Nephron progenitor cell (in vitro differentiated cells): Measurements from ENCODE around the gene SAMM50.

ENCODE experiments used
- DNase-seq: peaks from one replicate; pipeline ENCODE4 v3.0.0; 2021
- H3K27ac Mint-ChIP-seq: 2 replicates; pipeline ENCODE4 v1.8.0; 2021; ENCODE audit warnings: mild to moderate bottlenecking, moderate library complexity, mixed read lengths
- H3K27me3 Mint-ChIP-seq: 2 replicates; pipeline ENCODE4 v1.8.0; 2021; ENCODE audit warnings: mild to moderate bottlenecking, low read depth, mixed read lengths; ENCODE audit not compliant: poor library complexity
- H3K36me3 Mint-ChIP-seq: 2 replicates; pipeline ENCODE4 v1.8.0; 2021; ENCODE audit warnings: low read depth, mixed read lengths
- H3K4me1 Mint-ChIP-seq: 2 replicates; pipeline ENCODE4 v1.8.0; 2021; ENCODE audit warnings: mixed read lengths
- H3K4me3 Mint-ChIP-seq: 2 replicates; pipeline ENCODE4 v1.8.0; 2021; ENCODE audit warnings: mild to moderate bottlenecking, moderate library complexity, mixed read lengths
- H3K9me3 Mint-ChIP-seq: 2 replicates; pipeline ENCODE4 v1.8.0; 2021; ENCODE audit warnings: mild to moderate bottlenecking, moderate library complexity, mixed read lengths
- TF ChIP-seq, protein P1 (sequence below): fragments of 200-600 bp; sonication (generic); IDR thresholded peaks from 2 replicates; pipeline ENCODE4 v1.5.0; 2021; ENCODE audit warnings: antibody characterized with exemption

SAMM50 gene

DNA sequence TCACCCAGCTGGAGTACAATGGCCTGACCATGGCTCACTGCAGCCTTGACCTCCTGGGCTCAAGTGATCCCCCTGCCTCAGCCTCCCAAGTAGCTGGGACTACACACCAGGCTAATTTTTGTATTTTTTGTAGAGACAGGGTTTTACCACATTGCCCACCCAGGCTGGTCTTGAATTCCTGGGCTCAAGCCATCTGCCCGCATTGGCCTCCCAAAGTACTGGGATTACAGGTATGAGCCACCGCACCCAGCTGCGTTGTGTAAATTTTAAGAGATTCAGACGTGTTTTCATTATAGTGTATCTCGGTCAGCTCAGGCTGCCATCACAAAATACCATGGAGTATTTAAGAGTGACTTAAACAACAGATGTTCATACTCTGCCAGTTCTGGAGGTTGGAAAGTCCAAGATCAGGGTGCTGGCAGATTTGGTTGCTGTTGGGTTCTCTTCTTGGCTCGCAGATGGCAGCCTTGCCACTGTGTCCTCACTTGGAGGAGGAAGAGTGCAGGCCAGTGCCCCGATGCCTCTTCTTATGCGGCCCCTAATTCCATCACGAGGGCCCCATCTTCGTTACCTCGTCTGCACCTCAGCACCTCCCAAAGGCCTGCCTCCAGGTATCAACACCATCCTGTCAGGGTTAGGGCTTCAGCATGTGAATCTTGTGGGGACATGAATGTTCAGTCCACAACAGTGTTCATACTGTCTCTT, 36.2 kb downstream of the SAMM50 start:
- no peaks in the 10 kb centered on the region for H3K27me3 Mint-ChIP-seq
- peaks cover 71% of the 10 kb centered on the region for H3K36me3 Mint-ChIP-seq
- H3K4me3 Mint-ChIP-seq: no peak overlapping the region
- no peaks in the 10 kb centered on the region for H3K9me3 Mint-ChIP-seq
- TF ChIP-seq, protein P1, sequence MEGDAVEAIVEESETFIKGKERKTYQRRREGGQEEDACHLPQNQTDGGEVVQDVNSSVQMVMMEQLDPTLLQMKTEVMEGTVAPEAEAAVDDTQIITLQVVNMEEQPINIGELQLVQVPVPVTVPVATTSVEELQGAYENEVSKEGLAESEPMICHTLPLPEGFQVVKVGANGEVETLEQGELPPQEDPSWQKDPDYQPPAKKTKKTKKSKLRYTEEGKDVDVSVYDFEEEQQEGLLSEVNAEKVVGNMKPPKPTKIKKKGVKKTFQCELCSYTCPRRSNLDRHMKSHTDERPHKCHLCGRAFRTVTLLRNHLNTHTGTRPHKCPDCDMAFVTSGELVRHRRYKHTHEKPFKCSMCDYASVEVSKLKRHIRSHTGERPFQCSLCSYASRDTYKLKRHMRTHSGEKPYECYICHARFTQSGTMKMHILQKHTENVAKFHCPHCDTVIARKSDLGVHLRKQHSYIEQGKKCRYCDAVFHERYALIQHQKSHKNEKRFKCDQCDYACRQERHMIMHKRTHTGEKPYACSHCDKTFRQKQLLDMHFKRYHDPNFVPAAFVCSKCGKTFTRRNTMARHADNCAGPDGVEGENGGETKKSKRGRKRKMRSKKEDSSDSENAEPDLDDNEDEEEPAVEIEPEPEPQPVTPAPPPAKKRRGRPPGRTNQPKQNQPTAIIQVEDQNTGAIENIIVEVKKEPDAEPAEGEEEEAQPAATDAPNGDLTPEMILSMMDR: no peak
- H3K27ac Mint-ChIP-seq: no peak overlapping the region
- peaks cover 65% of the 10 kb centered on the region for H3K4me1 Mint-ChIP-seq
- DNase-seq: no peak

GRCh38 chr22:43992331-43992821, 37.1 kb downstream of the SAMM50 start:
- Mint-ChIP-seq H3K4me1 (peaks cover 71% of the 10 kb centered on the region), H3K4me3 (no peak overlapping the region), H3K27ac (no peak overlapping the region), H3K9me3 (no peaks in the 10 kb centered on the region), H3K36me3 (peaks cover 75% of the 10 kb centered on the region), H3K27me3 (no peaks in the 10 kb centered on the region)
- TF ChIP-seq, protein P1: no peak
- DNase-seq: no peak

DNA sequence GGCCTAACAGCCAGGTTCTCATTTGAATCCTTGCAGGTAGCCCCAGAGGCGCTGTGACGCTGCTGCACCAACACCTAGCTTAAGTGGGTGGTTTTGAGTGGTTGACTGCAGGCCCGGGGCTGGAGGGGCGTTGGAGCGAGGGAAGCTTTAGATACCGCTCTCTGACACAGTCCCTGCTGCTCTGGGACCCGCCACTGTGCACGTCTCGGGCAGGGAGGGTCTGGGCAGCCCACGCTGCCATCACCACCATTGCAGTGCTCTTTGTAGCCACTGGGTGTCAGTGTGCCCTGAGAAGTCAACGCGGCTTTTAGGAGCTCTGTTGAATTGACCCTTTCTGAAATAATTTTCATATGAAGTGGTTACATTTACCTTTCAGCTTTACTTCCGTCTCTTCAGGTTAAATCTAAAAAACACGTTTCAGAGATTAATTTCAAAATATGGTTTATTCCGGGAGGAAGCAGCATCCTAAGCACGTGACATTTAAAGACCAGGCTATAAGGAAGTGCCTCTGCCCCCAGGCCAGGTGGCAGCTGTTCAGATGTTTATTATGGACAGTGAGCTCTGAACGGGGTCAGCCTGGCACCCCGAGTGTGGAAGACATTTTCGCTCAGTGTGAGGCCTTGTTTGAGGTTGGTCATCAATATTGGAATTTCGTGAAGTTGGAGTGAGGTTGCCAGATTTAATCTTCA, 38.0 kb downstream of the SAMM50 start:
- no peaks in the 10 kb centered on the region for H3K9me3 Mint-ChIP-seq
- TF ChIP-seq, protein P1: peak; percentile 94
- no peaks in the 10 kb centered on the region for H3K27me3 Mint-ChIP-seq
- no peak overlapping the region for H3K4me3 Mint-ChIP-seq
- no peak overlapping the region for H3K27ac Mint-ChIP-seq
- H3K36me3 Mint-ChIP-seq: peaks cover 79% of the 10 kb centered on the region
- peaks cover 68% of the 10 kb centered on the region for H3K4me1 Mint-ChIP-seq
- peak; percentile 76 for DNase-seq

GRCh38 chr22:43994006-43994405, 38.8 kb downstream of the SAMM50 start:
- H3K9me3 Mint-ChIP-seq: no peaks in the 10 kb centered on the region
- TF ChIP-seq, protein P1: no peak
- DNase-seq: no peak
- peak overlapping the region; percentile 62 for H3K27ac Mint-ChIP-seq
- no peak overlapping the region for H3K4me3 Mint-ChIP-seq
- H3K36me3 Mint-ChIP-seq: peaks cover 83% of the 10 kb centered on the region
- no peaks in the 10 kb centered on the region for H3K27me3 Mint-ChIP-seq
- H3K4me1 Mint-ChIP-seq: peaks cover 68% of the 10 kb centered on the region

- H3K4me3 Mint-ChIP-seq: no peak overlapping the region
- peaks cover 85% of the 10 kb centered on the region for H3K36me3 Mint-ChIP-seq
- no peaks in the 10 kb centered on the region for H3K9me3 Mint-ChIP-seq
These were observed 39.2 kb downstream of the SAMM50 start for GRCh38 chr22:43994416-43994815.

More at GRCh38 chr22:43994416-43994815, 39.2 kb downstream of the SAMM50 start:
- Mint-ChIP-seq H3K27ac (no peak overlapping the region), H3K27me3 (no peaks in the 10 kb centered on the region), H3K4me1 (peaks cover 68% of the 10 kb centered on the region)
- no peak for DNase-seq
- TF ChIP-seq, protein P1: no peak
